ENCODE measurements around the gene SH3BP2.
A peak's percentile ranks its signal among the peaks of the same experiment; 100 is the strongest.

The SH3BP2 gene

GRCh38 chr4:2799224-2799911 is 6.5 kb downstream of the SH3BP2 start:
- H3K79me2 ChIP-seq (ENCODE audit: insufficient read depth, low read length) = no peaks in the 10 kb centered on the region
- TF ChIP-seq EZH2phosphoT487 (IDR thresholded peaks at IDR 0.05; ENCODE audit: borderline replicate concordance) = no peak
- TF ChIP-seq, protein P1, sequence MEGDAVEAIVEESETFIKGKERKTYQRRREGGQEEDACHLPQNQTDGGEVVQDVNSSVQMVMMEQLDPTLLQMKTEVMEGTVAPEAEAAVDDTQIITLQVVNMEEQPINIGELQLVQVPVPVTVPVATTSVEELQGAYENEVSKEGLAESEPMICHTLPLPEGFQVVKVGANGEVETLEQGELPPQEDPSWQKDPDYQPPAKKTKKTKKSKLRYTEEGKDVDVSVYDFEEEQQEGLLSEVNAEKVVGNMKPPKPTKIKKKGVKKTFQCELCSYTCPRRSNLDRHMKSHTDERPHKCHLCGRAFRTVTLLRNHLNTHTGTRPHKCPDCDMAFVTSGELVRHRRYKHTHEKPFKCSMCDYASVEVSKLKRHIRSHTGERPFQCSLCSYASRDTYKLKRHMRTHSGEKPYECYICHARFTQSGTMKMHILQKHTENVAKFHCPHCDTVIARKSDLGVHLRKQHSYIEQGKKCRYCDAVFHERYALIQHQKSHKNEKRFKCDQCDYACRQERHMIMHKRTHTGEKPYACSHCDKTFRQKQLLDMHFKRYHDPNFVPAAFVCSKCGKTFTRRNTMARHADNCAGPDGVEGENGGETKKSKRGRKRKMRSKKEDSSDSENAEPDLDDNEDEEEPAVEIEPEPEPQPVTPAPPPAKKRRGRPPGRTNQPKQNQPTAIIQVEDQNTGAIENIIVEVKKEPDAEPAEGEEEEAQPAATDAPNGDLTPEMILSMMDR (conservative IDR thresholded peaks at IDR 0.05; ENCODE audit: low read length) = no peak
- H3K4me3 ChIP-seq (ENCODE audit: low read length, poor library complexity, severe bottlenecking) = peak overlapping the region; percentile 45
- no peaks in the 10 kb centered on the region for H3K27me3 ChIP-seq (ENCODE audit: insufficient read depth, low read length, poor library complexity, severe bottlenecking)
- peaks cover 48% of the 10 kb centered on the region for H3K4me1 ChIP-seq (ENCODE audit: insufficient read depth, low read length, poor library complexity, severe bottlenecking)
- H3K9me3 ChIP-seq (ENCODE audit: insufficient read depth, low read depth, low read length) = no peaks in the 10 kb centered on the region
- H3K9me2 ChIP-seq (replicated peaks; ENCODE audit: low read depth, low read length) = no peaks in the 10 kb centered on the region
- peak overlapping the region; percentile 70 for H3K4me2 ChIP-seq (ENCODE audit: low read depth, low read length, poor library complexity, severe bottlenecking)
- peak overlapping the region; percentile 57 for H3K9ac ChIP-seq (ENCODE audit: low read depth, low read length, poor library complexity, severe bottlenecking)
- H3K36me3 ChIP-seq (ENCODE audit: insufficient read depth, low read length) = no peaks in the 10 kb centered on the region
- H4K20me1 ChIP-seq (ENCODE audit: insufficient read depth, low read length, poor library complexity, severe bottlenecking) = no peaks in the 10 kb centered on the region
- H3F3A ChIP-seq (ENCODE audit: low read depth) = no peaks in the 10 kb centered on the region
- peak overlapping the region; percentile 34; the same call in 1 of the 2 replicates for H2AFZ ChIP-seq (ENCODE audit: low read length)

- no peaks in the 10 kb centered on the region for H3F3A ChIP-seq (ENCODE audit: low read depth)
- peak overlapping the region; percentile 45 for H3K4me3 ChIP-seq (ENCODE audit: low read length, poor library complexity, severe bottlenecking)
- H4K20me1 ChIP-seq (ENCODE audit: insufficient read depth, low read length, poor library complexity, severe bottlenecking) = no peaks in the 10 kb centered on the region
- H3K9me2 ChIP-seq (replicated peaks; ENCODE audit: low read depth, low read length) = no peaks in the 10 kb centered on the region
- no peaks in the 10 kb centered on the region for H3K36me3 ChIP-seq (ENCODE audit: insufficient read depth, low read length)
- H3K4me2 ChIP-seq (ENCODE audit: low read depth, low read length, poor library complexity, severe bottlenecking) = peak overlapping the region; percentile 70
- no peaks in the 10 kb centered on the region for H3K27me3 ChIP-seq (ENCODE audit: insufficient read depth, low read length, poor library complexity, severe bottlenecking)
- H3K9me3 ChIP-seq (ENCODE audit: insufficient read depth, low read depth, low read length) = no peaks in the 10 kb centered on the region
- peak overlapping the region; percentile 57 for H3K9ac ChIP-seq (ENCODE audit: low read depth, low read length, poor library complexity, severe bottlenecking)
- no peaks in the 10 kb centered on the region for H3K79me2 ChIP-seq (ENCODE audit: insufficient read depth, low read length)
- H3K4me1 ChIP-seq (ENCODE audit: insufficient read depth, low read length, poor library complexity, severe bottlenecking) = peaks cover 46% of the 10 kb centered on the region
- peak overlapping the region; percentile 34; the same call in 1 of the 2 replicates for H2AFZ ChIP-seq (ENCODE audit: low read length)
- TF ChIP-seq, protein P1 (conservative IDR thresholded peaks at IDR 0.05; ENCODE audit: low read length) = peak; percentile 19; the same call in 1 of the 2 replicates
- TF ChIP-seq EZH2phosphoT487 (IDR thresholded peaks at IDR 0.05; ENCODE audit: borderline replicate concordance) = no peak
Observed at GRCh38 chr4:2799971-2800690, 7.2 kb downstream of the SH3BP2 start.

DNA sequence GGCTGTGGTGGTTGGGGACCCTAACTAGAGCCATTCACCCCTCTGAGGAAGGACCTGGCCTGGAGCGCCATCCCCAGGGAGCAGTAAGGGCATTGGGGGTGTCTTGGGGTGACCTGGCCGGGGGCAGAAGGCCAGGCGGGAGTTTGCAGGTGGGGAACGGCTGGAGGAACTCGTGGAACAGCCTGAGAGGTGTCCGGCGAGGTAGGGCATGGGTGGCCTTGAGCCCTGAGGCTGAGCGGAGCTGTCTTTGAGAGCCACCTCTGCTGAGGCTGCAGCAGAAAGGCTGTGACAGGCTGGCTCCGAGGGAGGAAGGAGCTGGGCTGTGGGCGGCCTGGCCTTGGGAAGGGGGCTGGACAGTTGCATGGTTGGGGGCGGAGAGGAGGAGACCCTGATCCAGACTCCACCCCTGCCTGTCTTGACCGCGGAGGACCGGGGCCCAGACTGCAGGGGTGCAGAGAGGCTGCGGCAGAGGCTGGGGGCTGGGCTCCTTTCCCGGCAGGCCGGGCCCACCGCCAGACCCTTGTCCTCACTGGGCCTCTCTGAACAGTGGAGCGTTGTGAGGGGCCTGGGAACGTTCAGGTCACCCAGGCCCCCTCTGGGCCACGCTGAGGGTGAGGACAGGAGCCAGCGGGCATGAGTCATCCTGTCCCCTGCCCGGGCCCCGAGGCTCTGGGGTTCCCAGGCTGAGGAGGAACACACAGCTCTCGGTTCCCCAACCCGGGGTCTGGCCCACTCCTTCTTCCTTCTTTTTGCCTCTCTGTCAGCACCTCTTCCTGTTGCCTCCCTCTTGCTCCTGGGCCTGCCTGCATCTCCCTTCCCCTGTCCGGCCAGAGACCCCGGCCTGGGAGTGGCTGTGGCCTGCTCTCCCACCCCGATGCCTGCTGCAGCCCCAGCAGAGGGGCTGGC is 8.1 kb downstream of the SH3BP2 start:
- H3K9me2 ChIP-seq (replicated peaks; ENCODE audit: low read depth, low read length) = no peaks in the 10 kb centered on the region
- H3K9me3 ChIP-seq (ENCODE audit: insufficient read depth, low read depth, low read length) = no peaks in the 10 kb centered on the region
- H2AFZ ChIP-seq (ENCODE audit: low read length) = no peak overlapping the region
- no peaks in the 10 kb centered on the region for H4K20me1 ChIP-seq (ENCODE audit: insufficient read depth, low read length, poor library complexity, severe bottlenecking)
- peaks cover 46% of the 10 kb centered on the region for H3K4me1 ChIP-seq (ENCODE audit: insufficient read depth, low read length, poor library complexity, severe bottlenecking)
- H3K4me2 ChIP-seq (ENCODE audit: low read depth, low read length, poor library complexity, severe bottlenecking) = peak overlapping the region; percentile 70
- peak overlapping the region; percentile 57 for H3K9ac ChIP-seq (ENCODE audit: low read depth, low read length, poor library complexity, severe bottlenecking)
- no peaks in the 10 kb centered on the region for H3K79me2 ChIP-seq (ENCODE audit: insufficient read depth, low read length)
- no peaks in the 10 kb centered on the region for H3K27me3 ChIP-seq (ENCODE audit: insufficient read depth, low read length, poor library complexity, severe bottlenecking)
- no peaks in the 10 kb centered on the region for H3K36me3 ChIP-seq (ENCODE audit: insufficient read depth, low read length)
- no peak for TF ChIP-seq EZH2phosphoT487 (IDR thresholded peaks at IDR 0.05; ENCODE audit: borderline replicate concordance)
- H3K4me3 ChIP-seq (ENCODE audit: low read length, poor library complexity, severe bottlenecking) = no peak overlapping the region
- H3F3A ChIP-seq (ENCODE audit: low read depth) = no peaks in the 10 kb centered on the region
